Epidermal melanocyte (primary cell): ENCODE data around the gene LAMP1.
A peak's percentile ranks its signal among the peaks of the same experiment; 100 is the strongest.
"Not testable (repeated sequence)": the region's sequence is repeated elsewhere in the genome, so short reads cannot be mapped to it uniquely, and the experiment has no call there.

Experiments used
- DNase-seq: peaks from one replicate; pipeline ENCODE4 v3.0.0; 2011; ENCODE audit warnings: low spot score; ENCODE audit not compliant: insufficient read length

The LAMP1 gene

GRCh38 chr13:113296823-113297369 lies at the start of gene LAMP1:
TSS of gene LAMP1 (plus strand) at chr13:113297239. CDS start at chr13:113297435, 196 bp downstream.
- DNase-seq = peak; percentile 96

- DNase-seq = no peak
These were observed 44.4 kb upstream of the LAMP1 start for GRCh38 chr13:113252516-113253095.

GRCh38 chr13:113257908-113258307 lies 39.1 kb upstream of the LAMP1 start:
- DNase-seq = not testable (repeated sequence)

- DNase-seq = no peak
These were observed 38.6 kb upstream of the LAMP1 start for GRCh38 chr13:113258321-113259054.

GRCh38 chr13:113260996-113261395 lies 36.0 kb upstream of the LAMP1 start:
- DNase-seq = no peak

- not testable (repeated sequence) for DNase-seq
These were observed 34.0 kb upstream of the LAMP1 start for GRCh38 chr13:113263016-113263415.

GRCh38 chr13:113267642-113268405 lies 29.2 kb upstream of the LAMP1 start:
- DNase-seq = no peak

- no peak for DNase-seq
These were observed 25.0 kb upstream of the LAMP1 start for GRCh38 chr13:113272031-113272430.

GRCh38 chr13:113272701-113273181 lies 24.3 kb upstream of the LAMP1 start:
- DNase-seq = no peak

- no peak for DNase-seq
These were observed 23.7 kb upstream of the LAMP1 start for GRCh38 chr13:113273321-113273720.

GRCh38 chr13:113273851-113274590 lies 23.0 kb upstream of the LAMP1 start:
- no peak for DNase-seq

GRCh38 chr13:113274721-113275120 lies 22.3 kb upstream of the LAMP1 start:
- DNase-seq = no peak

GRCh38 chr13:113275387-113275786 lies 21.7 kb upstream of the LAMP1 start:
- no peak for DNase-seq

- DNase-seq = no peak
These were observed 16.9 kb upstream of the LAMP1 start for GRCh38 chr13:113280126-113280525.

- DNase-seq = no peak
These were observed 13.1 kb upstream of the LAMP1 start for GRCh38 chr13:113283904-113284303.

- no peak for DNase-seq
These were observed 8.2 kb upstream of the LAMP1 start for GRCh38 chr13:113288880-113289279.

GRCh38 chr13:113291129-113291528 lies 5.9 kb upstream of the LAMP1 start:
- DNase-seq = no peak

GRCh38 chr13:113292021-113292862 lies 4.8 kb upstream of the LAMP1 start:
- no peak for DNase-seq

- no peak for DNase-seq
These were observed 3.4 kb upstream of the LAMP1 start for GRCh38 chr13:113293686-113294085.

GRCh38 chr13:113295776-113296175 lies 1.3 kb upstream of the LAMP1 start:
- DNase-seq = no peak
